Sigmoid colon (tissue), 7 donors: ENCODE results near the gene LMF2. TPM values are rescaled to one million over a fixed set of nuclear protein-coding genes. Genes with fewer than 3 reads are reported as not detected.

Experiments
- DNase-seq: peaks from one replicate; pipeline ENCODE4 v3.0.0-alpha.2; 2019
- H3K27ac ChIP-seq, 4 donors: fragments of 200-600 bp; sonication (generic); one replicate each; pipeline ENCODE4 v1.5.1; 2016 to 2019; ENCODE audit warnings: mild to moderate bottlenecking in 1 of 4
- H3K27me3 ChIP-seq, 3 donors: fragments of 200-600 bp; sonication (generic); one replicate each; pipeline ENCODE4 v1.5.1; 2019; ENCODE audit warnings: mild to moderate bottlenecking in 1 of 3
- H3K36me3 ChIP-seq, 4 donors: fragments of 200-600 bp; sonication (generic); one replicate each; pipeline ENCODE4 v1.5.1; 2016 to 2019
- H3K4me1 ChIP-seq, 4 donors: fragments of 200-600 bp; sonication (generic); one replicate each; pipeline ENCODE4 v1.5.1; 2017 to 2019
- H3K4me3 ChIP-seq, 4 donors: fragments of 200-600 bp; sonication (generic); one replicate each; pipeline ENCODE4 v1.5.1; 2017 to 2019; ENCODE audit warnings: mild to moderate bottlenecking in 2 of 4, moderate library complexity in 1 of 4
- H3K9me3 ChIP-seq, 4 donors: fragments of 200-600 bp in 3 of 4; sonication (generic) in 3 of 4; one replicate each; pipeline versions ENCODE4 v1.5.1 to v1.6.1; 2013 to 2019
- EP300 ChIP-seq, 4 donors: sonication (generic); formaldehyde crosslinking; IDR thresholded peaks; one replicate each; pipeline ENCODE4 v1.6.1; 2017; ENCODE audit warnings: antibody characterized with exemption in 4 of 4
- POLR2A ChIP-seq, 2 donors: fragments of 450-650 bp; IDR thresholded peaks; one replicate each; pipeline ENCODE4 v1.6.1; 2016; ENCODE audit warnings: antibody characterized with exemption in 2 of 2, mild to moderate bottlenecking in 2 of 2, moderate library complexity in 2 of 2
- POLR2AphosphoS5 ChIP-seq, 4 donors: sonication (generic); formaldehyde crosslinking; IDR thresholded peaks; one replicate each; pipeline ENCODE4 v1.6.1; 2017; ENCODE audit warnings: antibody characterized with exemption in 4 of 4
- WGBS, 2 donors: extraction: QIAGEN DNeasy Blood & Tissue Kit; methylation state at CpG; one replicate each; pipeline ENCODE4 v1.1.7; 2013; 5-methylcytosine and 5-hydroxymethylcytosine counted together
- intact Hi-C: fragments of 100-400 bp; cut with DNase I; formaldehyde crosslinking; loops from one replicate; pipeline ENCODE4 v1.15.1; 2023
- polyA plus RNA-seq, 3 donors: library from polyadenylated mRNA; stranded (reverse); fragments of 200-250 nt; gene quantifications; one replicate each; pipeline ENCODE4 v1.2.3, GENCODE V29; 2013
- total RNA-seq, 4 donors: library from RNA; depleted of rRNA; stranded (reverse); fragments of >200 nt; gene quantifications; one replicate each; pipeline ENCODE4 v1.1.0, GENCODE V29; 2016
- TF ChIP-seq, protein P1 (sequence below), 4 experiments: fragments of 450-650 bp in 3 of 4; fragments of 200-600 bp in 1 of 4; IDR thresholded peaks; one replicate each; pipeline ENCODE4 v1.5.1; 2016 to 2019; ENCODE audit warnings: antibody characterized with exemption in 4 of 4, mild to moderate bottlenecking in 3 of 4, moderate library complexity in 2 of 4
- donor health status: healthy with polysubstance abuse.
- donor health status: Bipolar disorder and iron deficiency.
- donor health status: healthy.

The LMF2 gene
- total and polyA plus RNA-seq, 7 donors, result 7.2 to 61.1 (median 41.4) TPM

DNA sequence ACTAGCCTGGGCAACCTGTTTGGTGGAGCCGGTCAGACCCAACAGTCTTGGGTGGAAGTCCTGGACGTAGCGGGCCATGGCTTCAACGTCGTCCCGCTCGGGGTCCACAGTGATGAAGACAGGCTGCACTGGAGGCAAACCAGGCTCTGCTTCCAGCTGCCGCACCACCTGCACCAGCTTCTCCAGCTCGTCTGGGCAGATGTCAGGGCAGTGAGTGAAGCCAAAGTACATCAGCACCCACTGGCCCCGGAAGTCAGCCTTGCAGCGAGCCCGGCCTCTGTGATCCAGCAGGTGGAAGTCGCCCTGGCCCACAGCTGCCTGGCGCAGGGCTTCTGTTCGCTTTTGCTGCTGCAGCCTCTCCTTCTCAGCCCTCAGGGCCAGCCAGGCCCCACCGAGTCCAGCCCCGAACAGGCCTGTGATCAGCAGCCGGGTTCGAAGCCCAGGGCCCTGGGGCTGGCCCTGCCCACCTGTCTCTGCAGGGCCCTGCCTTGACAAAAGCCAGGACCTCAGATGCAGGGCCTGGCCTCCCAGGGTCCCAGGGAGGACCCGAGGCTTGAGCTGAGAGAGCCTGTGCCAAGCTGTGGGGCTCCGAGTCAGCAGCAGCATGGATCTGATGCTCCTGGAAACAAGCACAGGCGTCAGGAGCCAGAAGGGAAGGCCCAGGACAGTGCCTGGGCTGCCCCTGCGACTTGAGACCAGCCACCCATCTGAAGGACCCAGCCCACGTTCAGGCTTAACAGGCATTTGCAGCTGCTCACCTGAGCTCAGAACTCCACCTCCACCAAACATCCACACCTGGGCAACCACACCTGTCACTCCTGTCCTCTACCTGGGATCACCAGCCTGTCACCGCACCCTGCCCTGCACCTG, 16.5 kb upstream of the LMF2 start:
- TF ChIP-seq EP300 (IDR thresholded peaks at IDR 0.05), result no peak
- TF ChIP-seq POLR2A (IDR thresholded peaks at IDR 0.05), result no peak
- TF ChIP-seq POLR2AphosphoS5 (IDR thresholded peaks at IDR 0.05), result no peak
- TF ChIP-seq, protein P1, sequence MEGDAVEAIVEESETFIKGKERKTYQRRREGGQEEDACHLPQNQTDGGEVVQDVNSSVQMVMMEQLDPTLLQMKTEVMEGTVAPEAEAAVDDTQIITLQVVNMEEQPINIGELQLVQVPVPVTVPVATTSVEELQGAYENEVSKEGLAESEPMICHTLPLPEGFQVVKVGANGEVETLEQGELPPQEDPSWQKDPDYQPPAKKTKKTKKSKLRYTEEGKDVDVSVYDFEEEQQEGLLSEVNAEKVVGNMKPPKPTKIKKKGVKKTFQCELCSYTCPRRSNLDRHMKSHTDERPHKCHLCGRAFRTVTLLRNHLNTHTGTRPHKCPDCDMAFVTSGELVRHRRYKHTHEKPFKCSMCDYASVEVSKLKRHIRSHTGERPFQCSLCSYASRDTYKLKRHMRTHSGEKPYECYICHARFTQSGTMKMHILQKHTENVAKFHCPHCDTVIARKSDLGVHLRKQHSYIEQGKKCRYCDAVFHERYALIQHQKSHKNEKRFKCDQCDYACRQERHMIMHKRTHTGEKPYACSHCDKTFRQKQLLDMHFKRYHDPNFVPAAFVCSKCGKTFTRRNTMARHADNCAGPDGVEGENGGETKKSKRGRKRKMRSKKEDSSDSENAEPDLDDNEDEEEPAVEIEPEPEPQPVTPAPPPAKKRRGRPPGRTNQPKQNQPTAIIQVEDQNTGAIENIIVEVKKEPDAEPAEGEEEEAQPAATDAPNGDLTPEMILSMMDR (IDR thresholded peaks at IDR 0.05), result no peak
- Histone ChIP-seq H3K4me1 (peaks cover 0 to 43% (median 26%) of the 10 kb centered on the region in 4 donors), H3K36me3 (peaks cover 28 to 52% (median 35%) of the 10 kb centered on the region in 4 donors), H3K27me3 (peaks cover 0 to 4% (median under 1%) of the 10 kb centered on the region in 3 donors), H3K9me3 (no peaks in the 10 kb centered on the region), H3K27ac (peak overlapping the region in 1 of 4 donors; percentile 94), H3K4me3 (peak overlapping the region; percentile 48 to 81 (median 74))
- peak; percentile 69 for DNase-seq
- intact Hi-C loops, result loop anchor here (2.0 kb wide), 1 partner anchor 15 kb away; the partner anchor contains the start of gene NCAPH2
- WGBS, 2 donors, result 30 to 72% methylated on average over 25 of the region's 25 CpGs

DNA sequence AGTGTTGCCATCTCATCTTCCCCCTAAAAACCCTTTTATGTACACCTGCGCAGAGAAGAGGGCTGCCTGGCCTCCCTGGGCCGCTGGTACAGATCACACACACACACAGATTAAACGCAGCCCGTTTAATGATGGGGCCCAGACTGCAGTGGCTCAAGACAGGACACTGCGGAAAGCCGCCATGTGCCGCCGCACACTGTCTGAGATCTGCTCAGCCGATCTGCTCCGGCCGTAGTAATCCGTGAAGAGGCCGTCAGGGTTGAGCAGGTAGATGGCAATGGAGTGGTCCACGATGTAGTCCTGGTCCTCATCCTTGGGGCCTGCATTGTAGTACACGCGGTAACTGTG, 15.9 kb upstream of the LMF2 start:
- H3K4me3 ChIP-seq, result no peak overlapping the region
- no peaks in the 10 kb centered on the region for H3K9me3 ChIP-seq
- no peak for DNase-seq
- 76 to 92% methylated on average over 16 of the region's 16 CpGs for WGBS, 2 donors
- no peaks in the 10 kb centered on the region for H3K27me3 ChIP-seq
- H3K4me1 ChIP-seq, result peaks cover 0 to 39% (median 26%) of the 10 kb centered on the region in 4 donors
- no peak overlapping the region for H3K27ac ChIP-seq
- peaks cover 34 to 58% (median 40%) of the 10 kb centered on the region in 4 donors for H3K36me3 ChIP-seq
- intact Hi-C loops, result no loop called here
- TF ChIP-seq POLR2A (IDR thresholded peaks at IDR 0.05) (no peak), POLR2AphosphoS5 (IDR thresholded peaks at IDR 0.05) (no peak), EP300 (IDR thresholded peaks at IDR 0.05) (no peak)
- TF ChIP-seq, protein P1 (IDR thresholded peaks at IDR 0.05), result no peak

DNA sequence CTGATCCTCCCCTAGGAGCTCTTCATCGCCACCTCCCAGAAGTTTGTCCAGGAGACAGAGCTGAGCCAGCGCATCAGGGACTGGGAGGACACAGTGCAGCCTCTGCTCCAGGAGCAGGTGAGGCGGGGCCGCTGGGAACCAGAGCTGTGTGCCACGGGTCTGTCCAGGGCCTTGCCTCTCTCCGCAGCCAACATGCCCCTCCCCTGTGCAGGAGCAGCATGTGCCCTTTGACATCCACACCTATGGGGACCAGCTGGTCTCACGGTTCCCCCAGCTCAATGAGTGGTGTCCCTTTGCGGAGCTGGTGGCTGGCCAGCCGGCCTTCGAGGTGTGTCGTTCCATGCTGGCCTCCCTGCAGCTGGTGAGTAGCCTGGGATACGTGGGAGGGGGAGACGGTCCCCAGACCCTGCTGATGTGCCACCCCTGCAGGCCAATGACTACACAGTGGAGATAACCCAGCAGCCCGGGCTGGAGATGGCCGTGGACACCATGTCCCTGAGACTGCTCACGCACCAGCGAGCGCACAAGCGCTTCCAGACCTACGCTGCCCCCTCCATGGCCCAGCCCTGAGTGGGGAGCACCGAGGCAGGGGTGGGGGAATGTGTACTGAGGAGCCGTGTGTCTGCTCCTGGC, 15.4 kb upstream of the LMF2 start:
- intact Hi-C loops, result no loop called here
- WGBS, 2 donors, result 73 to 89% methylated on average over 22 of the region's 22 CpGs
- Histone ChIP-seq H3K4me1 (peaks cover 0 to 38% (median 26%) of the 10 kb centered on the region in 4 donors), H3K27ac (no peak overlapping the region), H3K27me3 (no peaks in the 10 kb centered on the region), H3K4me3 (no peak overlapping the region), H3K9me3 (no peaks in the 10 kb centered on the region), H3K36me3 (peaks cover 39 to 63% (median 44%) of the 10 kb centered on the region in 4 donors)
- no peak for TF ChIP-seq EP300 (IDR thresholded peaks at IDR 0.05)
- TF ChIP-seq, protein P1 (IDR thresholded peaks at IDR 0.05), result no peak
- TF ChIP-seq POLR2AphosphoS5 (IDR thresholded peaks at IDR 0.05), result no peak
- no peak for TF ChIP-seq POLR2A (IDR thresholded peaks at IDR 0.05)
- DNase-seq, result no peak

DNA sequence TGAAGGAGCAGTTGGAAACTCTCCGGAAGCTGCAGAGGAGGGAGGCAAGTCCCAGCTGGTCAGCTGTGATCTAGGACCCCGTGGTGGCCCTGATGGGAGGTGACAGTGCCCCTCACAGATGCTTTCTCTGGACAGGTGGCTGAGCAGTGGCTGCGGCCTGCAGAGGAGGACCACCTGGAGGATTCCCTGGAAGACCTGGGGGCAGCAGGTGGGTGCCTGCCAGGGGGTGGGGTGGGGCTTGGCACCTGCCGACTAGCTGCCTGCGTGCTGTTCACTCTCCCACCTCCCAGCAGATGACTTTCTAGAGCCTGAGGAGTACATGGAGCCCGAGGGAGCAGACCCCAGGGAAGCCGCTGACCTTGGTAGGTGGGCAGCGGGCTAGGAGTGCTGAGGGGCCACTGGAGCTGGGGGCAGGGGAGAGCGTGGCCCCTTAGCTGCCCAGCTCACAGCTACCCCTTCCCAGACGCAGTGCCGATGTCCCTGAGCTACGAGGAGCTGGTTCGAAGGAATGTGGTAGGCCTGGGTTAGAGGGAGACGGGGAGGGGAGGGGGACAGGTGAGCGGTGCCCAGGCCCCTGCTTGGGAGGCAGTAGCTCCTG, 14.8 kb upstream of the LMF2 start:
- DNase-seq, result no peak
- Histone ChIP-seq H3K27ac (no peak overlapping the region), H3K4me1 (peaks cover 0 to 36% (median 25%) of the 10 kb centered on the region in 4 donors), H3K27me3 (no peaks in the 10 kb centered on the region), H3K9me3 (no peaks in the 10 kb centered on the region), H3K4me3 (no peak overlapping the region), H3K36me3 (peaks cover 45 to 69% (median 50%) of the 10 kb centered on the region in 4 donors)
- intact Hi-C loops, result no loop called here
- 88 to 94% methylated on average over 15 of the region's 15 CpGs for WGBS, 2 donors
- TF ChIP-seq POLR2A (IDR thresholded peaks at IDR 0.05), result no peak
- TF ChIP-seq, protein P1 (IDR thresholded peaks at IDR 0.05), result no peak
- no peak for TF ChIP-seq EP300 (IDR thresholded peaks at IDR 0.05)
- no peak for TF ChIP-seq POLR2AphosphoS5 (IDR thresholded peaks at IDR 0.05)
